Fibroblast of lung (primary cell): Measurements from ENCODE around the gene RPL36AL. TPM values are rescaled to one million over a fixed set of nuclear protein-coding genes. Genes with fewer than 3 reads are reported as not detected.

Source experiments
- DNase-seq, 2 donors: peaks; one replicate each; pipeline versions ENCODE4 v3.0.0 to v3.0.0-alpha.2; 2010; ENCODE audit warnings: low read depth in 2 of 2
- H2AFZ ChIP-seq: 2 replicates; pipeline ENCODE4 v1.5.1; 2012; ENCODE audit warnings: low read length, control low read depth, inconsistent platforms
- H3K27ac ChIP-seq: 2 replicates; pipeline ENCODE4 v1.5.1; 2011; ENCODE audit warnings: low read length, control low read depth; ENCODE audit not compliant: insufficient read depth
- H3K27me3 ChIP-seq: 2 replicates; pipeline ENCODE4 v1.5.1; 2011; ENCODE audit warnings: mild to moderate bottlenecking, low read length; ENCODE audit not compliant: control insufficient read depth, insufficient read depth
- H3K36me3 ChIP-seq: 2 replicates; pipeline ENCODE4 v1.5.1; 2011; ENCODE audit warnings: low read length; ENCODE audit not compliant: control insufficient read depth, insufficient read depth
- H3K4me1 ChIP-seq: 2 replicates; pipeline ENCODE4 v1.5.1; 2011; ENCODE audit warnings: low read length; ENCODE audit not compliant: control insufficient read depth, insufficient read depth; ENCODE audit errors: extremely low read depth
- H3K4me2 ChIP-seq: 2 replicates; pipeline ENCODE4 v1.5.1; 2011; ENCODE audit warnings: low read length, control low read depth; ENCODE audit not compliant: insufficient read depth; ENCODE audit errors: extremely low read depth
- H3K4me3 ChIP-seq, 4 experiments: fragments of 200-600 bp in 1 of 4; sonication (generic) in 1 of 4; replicated peaks in 1 of 4; 2 replicates each; pipeline ENCODE4 v1.5.1; 2011 to 2016; ENCODE audit warnings: low read length in 4 of 4, low read depth in 3 of 4, mild to moderate bottlenecking in 3 of 4, control low read depth in 2 of 4, inconsistent platforms in 1 of 4, mixed read lengths in 1 of 4; ENCODE audit not compliant: insufficient read depth in 1 of 4; ENCODE audit errors: control extremely low read depth in 1 of 4
- H3K79me2 ChIP-seq: 2 replicates; pipeline ENCODE4 v1.5.1; 2012; ENCODE audit warnings: mild to moderate bottlenecking, low read length, inconsistent platforms; ENCODE audit not compliant: control insufficient read depth, insufficient read depth
- H3K9ac ChIP-seq: 2 replicates; pipeline ENCODE4 v1.5.1; 2011; ENCODE audit warnings: mild to moderate bottlenecking, low read length, control low read depth; ENCODE audit not compliant: insufficient read depth
- H3K9me3 ChIP-seq: 2 replicates; pipeline ENCODE4 v1.5.1; 2012; ENCODE audit warnings: low read depth, low read length; ENCODE audit not compliant: control insufficient read depth, insufficient read depth
- H4K20me1 ChIP-seq: 2 replicates; pipeline ENCODE4 v1.5.1; 2011; ENCODE audit warnings: low read length; ENCODE audit not compliant: control insufficient read depth, insufficient read depth; ENCODE audit errors: extremely low read depth
- CTCF ChIP-seq, 2 donors: IDR thresholded peaks in 1 of 2; conservative IDR thresholded peaks in 1 of 2; 1 replicate in 1 of 2; 2 replicates in 1 of 2; pipeline ENCODE4 v1.5.1; 2011 to 2012; ENCODE audit warnings: low read length in 2 of 2, control low read depth in 1 of 2, inconsistent platforms in 1 of 2, low read depth in 1 of 2, mild to moderate bottlenecking in 1 of 2
- EZH2 ChIP-seq: IDR thresholded peaks from 2 replicates; pipeline ENCODE4 v1.5.1; 2012; ENCODE audit warnings: low read length, control low read depth, mild to moderate bottlenecking; ENCODE audit errors: missing control alignments
- polyA plus RNA-seq, 2 donors: library from polyadenylated mRNA; depleted of rRNA in 1 of 2; stranded (reverse) in 1 of 2; unstranded in 1 of 2; fragments of >200 nt; gene quantifications; 2 replicates each; pipeline ENCODE4 v1.2.1, GENCODE V29; 2011 to 2012; ENCODE audit warnings: missing spikeins in 1 of 2
- total RNA-seq: library from RNA; depleted of rRNA; stranded (reverse); fragments of >200 nt; gene quantifications from 2 replicates; pipeline ENCODE4 v1.2.1, GENCODE V29; 2014

Gene RPL36AL
- total and polyA plus RNA-seq, 2 donors (not counting 1 experiment from before 2014, with no cell fraction given): 281 to 383 TPM

GRCh38 chr14:49581209-49582112, 39.0 kb downstream of the RPL36AL start:
- H3K4me3 ChIP-seq: no peak overlapping the region
- no peaks in the 10 kb centered on the region for H4K20me1 ChIP-seq
- no peak overlapping the region for H3K4me2 ChIP-seq
- no peaks in the 10 kb centered on the region for H3K4me1 ChIP-seq
- no peak overlapping the region for H2AFZ ChIP-seq
- TF ChIP-seq EZH2 (no peak), CTCF (conservative IDR thresholded peaks at IDR 0.05 in 1 of 2, IDR thresholded peaks at IDR 0.05 in 1 of 2; ENCODE audit: low read depth in 1 of 2, low read length in 2 of 2) (no peak)
- no peaks in the 10 kb centered on the region for H3K9me3 ChIP-seq
- H3K79me2 ChIP-seq: peaks cover 54% of the 10 kb centered on the region
- H3K9ac ChIP-seq: no peak overlapping the region
- H3K27ac ChIP-seq: no peak overlapping the region
- peaks cover 12% of the 10 kb centered on the region for H3K36me3 ChIP-seq
- no peak for DNase-seq
- no peaks in the 10 kb centered on the region for H3K27me3 ChIP-seq

- Histone ChIP-seq H3K27me3 (no peaks in the 10 kb centered on the region), H2AFZ (no peak overlapping the region), H3K27ac (no peak overlapping the region), H3K4me3 (no peak overlapping the region), H3K9me3 (no peaks in the 10 kb centered on the region), H3K4me1 (no peaks in the 10 kb centered on the region), H3K36me3 (peaks cover 12% of the 10 kb centered on the region), H3K79me2 (peaks cover 40% of the 10 kb centered on the region), H3K9ac (no peak overlapping the region), H4K20me1 (no peaks in the 10 kb centered on the region), H3K4me2 (no peak overlapping the region)
- DNase-seq: no peak
- TF ChIP-seq CTCF (conservative IDR thresholded peaks at IDR 0.05 in 1 of 2, IDR thresholded peaks at IDR 0.05 in 1 of 2; ENCODE audit: low read depth in 1 of 2, low read length in 2 of 2) (no peak), EZH2 (no peak)
These were observed 40.6 kb downstream of the RPL36AL start for GRCh38 chr14:49579841-49580240.

- Histone ChIP-seq H3K4me2 (no peak overlapping the region), H3K36me3 (peaks cover 6% of the 10 kb centered on the region), H4K20me1 (no peaks in the 10 kb centered on the region), H3K79me2 (peaks cover 24% of the 10 kb centered on the region), H3K27me3 (no peaks in the 10 kb centered on the region), H3K9me3 (no peaks in the 10 kb centered on the region), H3K9ac (no peak overlapping the region), H3K4me3 (no peak overlapping the region), H3K4me1 (no peaks in the 10 kb centered on the region), H2AFZ (no peak overlapping the region), H3K27ac (no peak overlapping the region)
- DNase-seq: no peak
- TF ChIP-seq EZH2 (no peak), CTCF (conservative IDR thresholded peaks at IDR 0.05 in 1 of 2, IDR thresholded peaks at IDR 0.05 in 1 of 2; ENCODE audit: low read depth in 1 of 2, low read length in 2 of 2) (no peak)
These were observed 42.3 kb downstream of the RPL36AL start for GRCh38 chr14:49578141-49578540.
